ENCODE data around the gene ABHD18.
A peak's percentile ranks its signal among the peaks of the same experiment; 100 is the strongest.
"Not testable (repeated sequence)": the region's sequence is repeated elsewhere in the genome, so short reads cannot be mapped to it uniquely, and the experiment has no call there.

ABHD18 gene

GRCh38 chr4:128039568-128039967 is 74.4 kb downstream of the ABHD18 start:
- no peak for TF ChIP-seq CTCF (IDR thresholded peaks at IDR 0.05; ENCODE audit: low read depth, low read length)
- no peaks in the 10 kb centered on the region for H3K27me3 ChIP-seq
- H3K4me3 ChIP-seq (ENCODE audit: low read depth, low read length), result no peak overlapping the region
- H3K4me1 ChIP-seq, result no peaks in the 10 kb centered on the region
- no peaks in the 10 kb centered on the region for H3K9me3 ChIP-seq
- 0 out of 2 replicates have a peak, but pooled peaks cover 3% of the 10 kb centered on the region for H3K36me3 ChIP-seq
- DNase-seq, result no peak

GRCh38 chr4:128047019-128047418 is 81.8 kb downstream of the ABHD18 start:
- H3K4me1 ChIP-seq; H3K4me3 ChIP-seq (ENCODE audit: low read depth, low read length); DNase-seq; H3K9me3 ChIP-seq; H3K27me3 ChIP-seq; H3K36me3 ChIP-seq: not testable (repeated sequence)

DNA sequence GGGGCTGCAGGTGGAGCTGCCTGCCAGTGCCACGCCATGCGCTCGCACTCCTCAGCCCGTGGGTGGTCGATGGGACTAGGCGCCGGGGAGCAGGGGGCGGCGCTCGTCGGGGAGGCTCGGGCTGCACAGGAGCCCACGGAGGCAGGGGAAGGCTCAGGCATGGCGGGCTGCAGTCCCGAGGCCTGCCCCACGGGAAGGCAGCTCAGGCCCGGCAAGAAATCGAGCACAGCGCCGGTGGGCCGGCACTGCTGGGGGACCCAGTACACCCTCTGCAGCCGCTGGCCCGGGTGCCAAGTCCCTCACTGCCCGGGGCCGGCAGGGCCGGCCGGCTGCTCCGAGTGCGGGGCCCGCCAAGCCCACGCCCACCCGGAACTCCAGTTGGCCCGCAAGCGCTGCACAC is 82.3 kb downstream of the ABHD18 start:
- H3K27me3 ChIP-seq; H3K4me3 ChIP-seq (ENCODE audit: low read depth, low read length); H3K4me1 ChIP-seq; H3K9me3 ChIP-seq; H3K36me3 ChIP-seq; DNase-seq: not testable (repeated sequence)

GRCh38 chr4:128051229-128051628 is 86.0 kb downstream of the ABHD18 start:
- TF ChIP-seq CTCF (IDR thresholded peaks at IDR 0.05; ENCODE audit: low read depth, low read length), result peak; percentile 45
- not testable (repeated sequence) for H3K36me3 ChIP-seq; H3K27me3 ChIP-seq; H3K4me1 ChIP-seq; H3K4me3 ChIP-seq (ENCODE audit: low read depth, low read length); H3K9me3 ChIP-seq
- DNase-seq, result peak; percentile 36

- H3K4me1 ChIP-seq; H3K9me3 ChIP-seq; DNase-seq; H3K36me3 ChIP-seq; H3K27me3 ChIP-seq; H3K4me3 ChIP-seq (ENCODE audit: low read depth, low read length): not testable (repeated sequence)
Measured at GRCh38 chr4:128054907-128055306, 89.7 kb downstream of the ABHD18 start.

GRCh38 chr4:128055441-128056206 is 90.4 kb downstream of the ABHD18 start:
- H3K9me3 ChIP-seq; H3K27me3 ChIP-seq; DNase-seq; H3K4me1 ChIP-seq; H3K4me3 ChIP-seq (ENCODE audit: low read depth, low read length); H3K36me3 ChIP-seq: not testable (repeated sequence)

DNA sequence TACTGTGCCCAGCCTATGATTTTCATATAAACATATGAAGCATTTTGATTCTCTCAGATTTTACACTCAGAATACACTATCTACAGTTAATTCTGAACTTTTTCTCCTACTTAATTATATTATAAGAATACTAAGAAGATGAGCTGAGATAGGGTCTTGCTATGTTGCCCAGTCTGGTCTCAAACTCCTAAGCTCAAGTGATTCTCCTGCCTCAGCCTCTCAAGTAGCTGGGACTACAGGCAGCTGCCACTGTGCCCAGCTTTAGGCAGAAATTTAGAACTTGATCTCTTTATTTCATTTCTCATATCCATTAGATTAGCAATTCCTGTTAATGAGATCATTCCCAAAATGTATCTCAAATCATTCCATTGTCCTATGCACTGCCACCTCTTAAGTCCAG is 91.2 kb downstream of the ABHD18 start:
- Histone ChIP-seq H3K9me3 (no peaks in the 10 kb centered on the region), H3K27me3 (no peaks in the 10 kb centered on the region), H3K4me1 (no peaks in the 10 kb centered on the region), H3K4me3 (ENCODE audit: low read depth, low read length) (no peak overlapping the region), H3K36me3 (no peaks in the 10 kb centered on the region)
- TF ChIP-seq CTCF (IDR thresholded peaks at IDR 0.05; ENCODE audit: low read depth, low read length), result no peak
- no peak for DNase-seq

GRCh38 chr4:128060121-128060698 is 95.0 kb downstream of the ABHD18 start:
- no peaks in the 10 kb centered on the region for H3K4me1 ChIP-seq
- H3K9me3 ChIP-seq, result no peaks in the 10 kb centered on the region
- H3K4me3 ChIP-seq (ENCODE audit: low read depth, low read length), result peak overlapping the region; percentile 90
- H3K36me3 ChIP-seq, result peaks cover 3% of the 10 kb centered on the region; the same call in 1 of the 2 replicates
- DNase-seq, result no peak
- TF ChIP-seq CTCF (IDR thresholded peaks at IDR 0.05; ENCODE audit: low read depth, low read length), result no peak
- H3K27me3 ChIP-seq, result no peaks in the 10 kb centered on the region
